Glutamatergic neuron (in vitro differentiated cells): ENCODE results near the gene RPP25. TPM values are rescaled to one million over a fixed set of nuclear protein-coding genes. Genes with fewer than 3 reads are reported as not detected.

Experiments used
- DNase-seq: peaks from one replicate; pipeline ENCODE4 v3.0.0; 2022
- H3K27ac Mint-ChIP-seq: one replicate; pipeline ENCODE4 v1.8.0; 2020; ENCODE audit warnings: mild to moderate bottlenecking, mixed read lengths, inconsistent platforms; ENCODE audit not compliant: unreplicated experiment
- H3K27me3 Mint-ChIP-seq: one replicate; pipeline ENCODE4 v1.8.0; 2020; ENCODE audit warnings: mild to moderate bottlenecking, moderate library complexity, mixed read lengths, inconsistent platforms; ENCODE audit not compliant: unreplicated experiment
- H3K36me3 Mint-ChIP-seq: one replicate; pipeline ENCODE4 v1.8.0; 2020; ENCODE audit warnings: mild to moderate bottlenecking, mixed read lengths, inconsistent platforms; ENCODE audit not compliant: unreplicated experiment
- H3K4me1 Mint-ChIP-seq: one replicate; pipeline ENCODE4 v1.8.0; 2020; ENCODE audit warnings: mild to moderate bottlenecking, low read depth, mixed read lengths, inconsistent platforms; ENCODE audit not compliant: unreplicated experiment
- H3K4me3 Mint-ChIP-seq: one replicate; pipeline ENCODE4 v1.8.0; 2020; ENCODE audit warnings: mild to moderate bottlenecking, mixed read lengths, inconsistent platforms; ENCODE audit not compliant: unreplicated experiment
- H3K9me3 Mint-ChIP-seq: one replicate; pipeline ENCODE4 v1.8.0; 2020; ENCODE audit warnings: mild to moderate bottlenecking, moderate library complexity, mixed read lengths, inconsistent platforms; ENCODE audit not compliant: unreplicated experiment
- total RNA-seq: library from RNA; stranded (reverse); fragmentation: NEBNext Ultra II Directional; extraction: Animal tissue kit (Norgen Biotek cat#: 25700); gene quantifications from one replicate; pipeline ENCODE4 v1.2.1, GENCODE V29; 2021; ENCODE audit not compliant: unreplicated experiment
- TF ChIP-seq, protein P1 (sequence below): fragments of 200-600 bp; sonication (generic); IDR thresholded peaks from one replicate; pipeline ENCODE4 v1.5.0; 2021; ENCODE audit not compliant: partially characterized antibody, unreplicated experiment

Gene RPP25
- total RNA-seq, 1 donor from 2014 or later, result 2.3 TPM

DNA sequence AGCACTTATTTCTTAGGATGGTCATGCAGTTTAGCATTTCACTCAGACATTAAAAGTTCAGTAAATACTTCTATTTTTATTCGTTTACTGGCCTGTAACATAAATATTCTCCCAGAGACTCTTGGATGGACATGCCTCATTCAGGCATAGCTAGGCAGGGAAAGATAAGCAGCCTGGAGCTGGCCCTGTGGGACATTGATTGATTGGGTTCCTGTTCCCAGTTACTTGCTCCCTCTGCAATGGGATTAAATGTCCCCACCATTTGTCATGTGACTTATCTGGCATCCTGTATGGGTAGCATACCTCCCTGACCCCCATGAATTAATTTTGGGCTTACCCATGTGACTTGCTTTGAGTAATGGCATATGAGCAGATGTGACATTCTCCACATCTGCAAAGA lies 36.0 kb upstream of the RPP25 start:
- H3K27ac Mint-ChIP-seq, result no peak overlapping the region
- H3K4me3 Mint-ChIP-seq, result no peak overlapping the region
- H3K4me1 Mint-ChIP-seq, result peaks cover 17% of the 10 kb centered on the region
- TF ChIP-seq, protein P1, sequence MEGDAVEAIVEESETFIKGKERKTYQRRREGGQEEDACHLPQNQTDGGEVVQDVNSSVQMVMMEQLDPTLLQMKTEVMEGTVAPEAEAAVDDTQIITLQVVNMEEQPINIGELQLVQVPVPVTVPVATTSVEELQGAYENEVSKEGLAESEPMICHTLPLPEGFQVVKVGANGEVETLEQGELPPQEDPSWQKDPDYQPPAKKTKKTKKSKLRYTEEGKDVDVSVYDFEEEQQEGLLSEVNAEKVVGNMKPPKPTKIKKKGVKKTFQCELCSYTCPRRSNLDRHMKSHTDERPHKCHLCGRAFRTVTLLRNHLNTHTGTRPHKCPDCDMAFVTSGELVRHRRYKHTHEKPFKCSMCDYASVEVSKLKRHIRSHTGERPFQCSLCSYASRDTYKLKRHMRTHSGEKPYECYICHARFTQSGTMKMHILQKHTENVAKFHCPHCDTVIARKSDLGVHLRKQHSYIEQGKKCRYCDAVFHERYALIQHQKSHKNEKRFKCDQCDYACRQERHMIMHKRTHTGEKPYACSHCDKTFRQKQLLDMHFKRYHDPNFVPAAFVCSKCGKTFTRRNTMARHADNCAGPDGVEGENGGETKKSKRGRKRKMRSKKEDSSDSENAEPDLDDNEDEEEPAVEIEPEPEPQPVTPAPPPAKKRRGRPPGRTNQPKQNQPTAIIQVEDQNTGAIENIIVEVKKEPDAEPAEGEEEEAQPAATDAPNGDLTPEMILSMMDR, result no peak
- no peak for DNase-seq
- H3K36me3 Mint-ChIP-seq, result peaks cover 6% of the 10 kb centered on the region
- H3K27me3 Mint-ChIP-seq, result peaks cover 6% of the 10 kb centered on the region
- H3K9me3 Mint-ChIP-seq, result peaks cover 18% of the 10 kb centered on the region

DNA sequence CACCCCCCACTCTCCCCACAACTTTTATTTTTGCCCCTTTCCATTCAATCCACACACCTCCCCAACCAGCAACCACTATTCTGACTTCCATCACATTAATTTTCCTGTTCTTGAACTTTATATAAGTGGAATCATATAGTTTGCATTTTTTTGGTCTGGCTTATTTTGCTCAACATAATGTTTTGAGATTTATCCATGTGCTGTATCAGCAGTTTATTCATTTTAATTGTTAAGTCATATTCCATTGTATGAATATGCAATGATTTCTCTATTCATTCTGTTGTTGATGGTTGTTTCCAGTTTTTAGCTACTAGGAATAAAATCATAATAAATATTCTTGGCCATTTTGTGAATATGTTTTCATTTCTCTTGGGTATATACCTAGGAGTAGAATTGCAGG lies 33.0 kb upstream of the RPP25 start:
- TF ChIP-seq, protein P1, result no peak
- H3K36me3 Mint-ChIP-seq, result no peaks in the 10 kb centered on the region
- no peak overlapping the region for H3K4me3 Mint-ChIP-seq
- no peak overlapping the region for H3K27ac Mint-ChIP-seq
- H3K9me3 Mint-ChIP-seq, result peaks cover 4% of the 10 kb centered on the region
- H3K27me3 Mint-ChIP-seq, result peaks cover 6% of the 10 kb centered on the region
- H3K4me1 Mint-ChIP-seq, result peaks cover 6% of the 10 kb centered on the region
- no peak for DNase-seq

DNA sequence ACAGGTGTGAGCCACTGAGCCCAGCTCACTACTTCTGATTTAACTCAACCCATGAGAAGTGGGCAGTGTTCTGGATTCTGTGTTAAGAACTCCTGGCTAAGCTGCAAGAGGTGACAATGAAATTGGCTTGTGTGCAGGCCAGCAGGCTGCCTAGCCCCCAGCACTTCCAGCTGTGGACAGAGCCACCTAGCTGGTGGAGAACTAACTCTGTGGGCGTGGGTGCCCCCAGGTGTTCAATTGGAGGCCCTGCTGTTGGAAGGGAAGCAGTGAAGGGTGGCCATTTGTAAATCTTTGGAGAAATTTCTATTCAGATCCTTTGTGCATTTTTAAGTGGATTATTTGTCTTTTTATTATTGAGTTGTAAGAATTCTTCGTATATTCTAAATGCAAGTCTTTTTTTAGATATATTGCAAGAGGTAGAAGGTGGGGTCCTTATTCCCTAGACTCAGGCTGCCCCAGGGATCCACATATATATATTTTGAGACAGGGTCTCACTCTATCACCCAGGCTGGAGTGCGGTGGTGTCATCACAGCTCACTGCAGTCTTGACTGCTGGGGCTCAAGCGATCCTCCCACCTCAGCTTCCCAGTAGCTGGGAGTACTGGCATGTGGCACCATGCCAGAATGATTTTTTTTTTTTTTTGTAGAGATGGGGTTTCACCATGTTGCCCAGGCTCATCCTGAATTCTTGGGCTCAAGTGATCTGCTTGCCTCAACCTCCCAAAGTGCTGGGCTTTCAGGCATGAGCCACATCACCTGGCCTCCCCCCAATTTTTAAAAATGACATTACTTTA lies 31.6 kb upstream of the RPP25 start:
- Mint-ChIP-seq H3K9me3 (peaks cover 4% of the 10 kb centered on the region), H3K27ac (no peak overlapping the region), H3K36me3 (no peaks in the 10 kb centered on the region), H3K27me3 (peaks cover 6% of the 10 kb centered on the region), H3K4me3 (no peak overlapping the region), H3K4me1 (peaks cover 6% of the 10 kb centered on the region)
- TF ChIP-seq, protein P1, result no peak
- DNase-seq, result peak; percentile 26

DNA sequence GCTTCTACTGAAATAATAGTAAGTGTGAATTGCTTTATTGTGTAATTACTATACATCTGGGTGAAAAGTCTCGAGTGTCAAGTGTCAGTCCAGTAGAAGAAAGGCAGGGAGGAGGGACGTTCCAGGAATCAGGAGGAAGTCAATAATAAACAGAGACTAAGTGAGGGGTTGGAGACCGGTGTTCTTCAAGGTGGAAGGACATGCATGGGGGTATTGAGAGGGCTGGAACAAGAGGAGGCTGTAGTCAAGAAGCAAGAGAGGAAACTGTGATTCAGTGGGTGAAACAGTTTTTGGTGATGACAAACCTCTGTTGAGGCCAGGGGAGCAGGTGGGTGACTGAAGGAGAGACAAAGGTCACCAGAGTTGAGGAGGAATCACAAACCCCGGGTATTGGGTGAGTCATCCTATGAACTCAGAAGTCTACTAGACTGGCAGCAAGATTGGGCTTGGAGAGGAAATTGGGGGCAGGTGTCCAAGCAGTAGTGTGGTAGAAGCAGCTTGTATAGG lies 27.2 kb upstream of the RPP25 start:
- Mint-ChIP-seq H3K9me3 (peaks cover 2% of the 10 kb centered on the region), H3K4me1 (no peaks in the 10 kb centered on the region), H3K36me3 (no peaks in the 10 kb centered on the region), H3K27ac (no peak overlapping the region), H3K4me3 (no peak overlapping the region), H3K27me3 (peaks cover 4% of the 10 kb centered on the region)
- TF ChIP-seq, protein P1, result no peak
- DNase-seq, result no peak

DNA sequence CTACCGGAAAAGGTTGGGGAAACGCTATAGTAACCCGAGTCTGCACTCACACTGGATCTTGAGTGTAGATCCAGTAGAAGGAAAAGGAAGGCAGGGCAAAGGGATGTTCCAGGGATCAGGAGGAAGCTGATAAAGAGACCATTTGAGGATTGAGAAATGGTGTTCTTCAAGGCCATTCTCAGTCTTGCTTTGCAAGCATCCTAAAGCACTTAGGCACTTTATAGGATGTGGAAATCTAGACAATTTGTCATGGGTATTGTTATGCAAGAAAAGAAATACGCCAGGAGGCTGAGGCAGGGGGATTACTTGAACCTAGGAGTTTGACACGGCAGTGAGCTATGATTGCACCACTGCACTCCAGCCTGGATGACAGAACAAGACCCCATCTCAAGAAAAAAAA lies 25.6 kb upstream of the RPP25 start:
- no peak overlapping the region for H3K27ac Mint-ChIP-seq
- no peak overlapping the region for H3K4me3 Mint-ChIP-seq
- H3K36me3 Mint-ChIP-seq, result no peaks in the 10 kb centered on the region
- no peak for DNase-seq
- TF ChIP-seq, protein P1, result no peak
- peaks cover 6% of the 10 kb centered on the region for H3K4me1 Mint-ChIP-seq
- H3K27me3 Mint-ChIP-seq, result peaks cover 4% of the 10 kb centered on the region
- peaks cover 2% of the 10 kb centered on the region for H3K9me3 Mint-ChIP-seq
